ENCODE results near the gene PRUNE2.

DNA sequence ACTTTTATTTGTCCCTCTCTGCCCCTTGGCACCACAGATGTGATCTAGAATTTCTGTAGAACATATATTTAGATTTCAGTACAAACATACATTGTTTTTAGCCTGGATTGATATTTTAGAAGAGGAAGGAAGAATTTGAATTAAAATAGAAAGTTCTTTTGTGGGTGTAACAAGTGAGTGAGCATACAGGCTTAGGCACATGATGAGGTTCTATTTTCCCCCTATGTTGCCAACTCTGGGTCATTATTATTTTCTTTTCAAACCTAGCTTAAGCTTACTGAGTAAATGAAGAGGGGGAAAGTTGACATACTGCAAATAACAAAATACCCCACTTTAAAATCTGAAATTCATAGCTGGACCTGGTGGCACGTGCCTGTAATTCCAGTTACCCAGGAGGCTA is 344.0 kb downstream of the PRUNE2 start:
- TF ChIP-seq, protein P1, sequence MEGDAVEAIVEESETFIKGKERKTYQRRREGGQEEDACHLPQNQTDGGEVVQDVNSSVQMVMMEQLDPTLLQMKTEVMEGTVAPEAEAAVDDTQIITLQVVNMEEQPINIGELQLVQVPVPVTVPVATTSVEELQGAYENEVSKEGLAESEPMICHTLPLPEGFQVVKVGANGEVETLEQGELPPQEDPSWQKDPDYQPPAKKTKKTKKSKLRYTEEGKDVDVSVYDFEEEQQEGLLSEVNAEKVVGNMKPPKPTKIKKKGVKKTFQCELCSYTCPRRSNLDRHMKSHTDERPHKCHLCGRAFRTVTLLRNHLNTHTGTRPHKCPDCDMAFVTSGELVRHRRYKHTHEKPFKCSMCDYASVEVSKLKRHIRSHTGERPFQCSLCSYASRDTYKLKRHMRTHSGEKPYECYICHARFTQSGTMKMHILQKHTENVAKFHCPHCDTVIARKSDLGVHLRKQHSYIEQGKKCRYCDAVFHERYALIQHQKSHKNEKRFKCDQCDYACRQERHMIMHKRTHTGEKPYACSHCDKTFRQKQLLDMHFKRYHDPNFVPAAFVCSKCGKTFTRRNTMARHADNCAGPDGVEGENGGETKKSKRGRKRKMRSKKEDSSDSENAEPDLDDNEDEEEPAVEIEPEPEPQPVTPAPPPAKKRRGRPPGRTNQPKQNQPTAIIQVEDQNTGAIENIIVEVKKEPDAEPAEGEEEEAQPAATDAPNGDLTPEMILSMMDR (IDR thresholded peaks at IDR 0.05; ENCODE audit: insufficient read depth, low read length), result no peak
- TF ChIP-seq POLR2AphosphoS5 (IDR thresholded peaks at IDR 0.05; ENCODE audit: low read depth), result no peak
- TF ChIP-seq, protein P2, sequence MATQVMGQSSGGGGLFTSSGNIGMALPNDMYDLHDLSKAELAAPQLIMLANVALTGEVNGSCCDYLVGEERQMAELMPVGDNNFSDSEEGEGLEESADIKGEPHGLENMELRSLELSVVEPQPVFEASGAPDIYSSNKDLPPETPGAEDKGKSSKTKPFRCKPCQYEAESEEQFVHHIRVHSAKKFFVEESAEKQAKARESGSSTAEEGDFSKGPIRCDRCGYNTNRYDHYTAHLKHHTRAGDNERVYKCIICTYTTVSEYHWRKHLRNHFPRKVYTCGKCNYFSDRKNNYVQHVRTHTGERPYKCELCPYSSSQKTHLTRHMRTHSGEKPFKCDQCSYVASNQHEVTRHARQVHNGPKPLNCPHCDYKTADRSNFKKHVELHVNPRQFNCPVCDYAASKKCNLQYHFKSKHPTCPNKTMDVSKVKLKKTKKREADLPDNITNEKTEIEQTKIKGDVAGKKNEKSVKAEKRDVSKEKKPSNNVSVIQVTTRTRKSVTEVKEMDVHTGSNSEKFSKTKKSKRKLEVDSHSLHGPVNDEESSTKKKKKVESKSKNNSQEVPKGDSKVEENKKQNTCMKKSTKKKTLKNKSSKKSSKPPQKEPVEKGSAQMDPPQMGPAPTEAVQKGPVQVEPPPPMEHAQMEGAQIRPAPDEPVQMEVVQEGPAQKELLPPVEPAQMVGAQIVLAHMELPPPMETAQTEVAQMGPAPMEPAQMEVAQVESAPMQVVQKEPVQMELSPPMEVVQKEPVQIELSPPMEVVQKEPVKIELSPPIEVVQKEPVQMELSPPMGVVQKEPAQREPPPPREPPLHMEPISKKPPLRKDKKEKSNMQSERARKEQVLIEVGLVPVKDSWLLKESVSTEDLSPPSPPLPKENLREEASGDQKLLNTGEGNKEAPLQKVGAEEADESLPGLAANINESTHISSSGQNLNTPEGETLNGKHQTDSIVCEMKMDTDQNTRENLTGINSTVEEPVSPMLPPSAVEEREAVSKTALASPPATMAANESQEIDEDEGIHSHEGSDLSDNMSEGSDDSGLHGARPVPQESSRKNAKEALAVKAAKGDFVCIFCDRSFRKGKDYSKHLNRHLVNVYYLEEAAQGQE (IDR thresholded peaks at IDR 0.05; ENCODE audit: insufficient replicate concordance, low read depth), result no peak

Data from HL-60 (cell line).